Stomach smooth muscle (tissue), 2 donors: ENCODE results near the gene TFDP1.
"Not testable (repeated sequence)": the region's sequence is repeated elsewhere in the genome, so short reads cannot be mapped to it uniquely, and the experiment has no call there.

Experiments
- H3K27ac ChIP-seq: one replicate; pipeline ENCODE4 v1.7.0; 2013; ENCODE audit warnings: mild to moderate bottlenecking, low read length, inconsistent platforms
- H3K27me3 ChIP-seq, 2 donors: one replicate each; pipeline ENCODE4 v1.7.0; 2013; ENCODE audit warnings: low read length in 2 of 2; ENCODE audit not compliant: insufficient read depth in 2 of 2, control insufficient read depth in 1 of 2
- H3K36me3 ChIP-seq, 2 donors: one replicate each; pipeline ENCODE4 v1.7.0; 2013; ENCODE audit warnings: low read length in 2 of 2; ENCODE audit not compliant: control insufficient read depth in 2 of 2, insufficient read depth in 2 of 2
- H3K4me1 ChIP-seq: one replicate; pipeline ENCODE4 v1.7.0; 2013; ENCODE audit warnings: low read length; ENCODE audit not compliant: control insufficient read depth, insufficient read depth
- H3K4me3 ChIP-seq, 2 donors: one replicate each; pipeline ENCODE4 v1.7.0; 2013; ENCODE audit warnings: low read length in 2 of 2
- H3K9ac ChIP-seq, 2 donors: one replicate each; pipeline ENCODE4 v1.7.0; 2013; ENCODE audit warnings: low read length in 2 of 2, mild to moderate bottlenecking in 1 of 2
- H3K9me3 ChIP-seq, 2 donors: one replicate each; pipeline ENCODE4 v1.7.0; 2013; ENCODE audit warnings: low read length in 2 of 2; ENCODE audit not compliant: control insufficient read depth in 2 of 2
- donor health status: healthy.
- donor health status: Pancreatic carcinoma.

The TFDP1 gene

DNA sequence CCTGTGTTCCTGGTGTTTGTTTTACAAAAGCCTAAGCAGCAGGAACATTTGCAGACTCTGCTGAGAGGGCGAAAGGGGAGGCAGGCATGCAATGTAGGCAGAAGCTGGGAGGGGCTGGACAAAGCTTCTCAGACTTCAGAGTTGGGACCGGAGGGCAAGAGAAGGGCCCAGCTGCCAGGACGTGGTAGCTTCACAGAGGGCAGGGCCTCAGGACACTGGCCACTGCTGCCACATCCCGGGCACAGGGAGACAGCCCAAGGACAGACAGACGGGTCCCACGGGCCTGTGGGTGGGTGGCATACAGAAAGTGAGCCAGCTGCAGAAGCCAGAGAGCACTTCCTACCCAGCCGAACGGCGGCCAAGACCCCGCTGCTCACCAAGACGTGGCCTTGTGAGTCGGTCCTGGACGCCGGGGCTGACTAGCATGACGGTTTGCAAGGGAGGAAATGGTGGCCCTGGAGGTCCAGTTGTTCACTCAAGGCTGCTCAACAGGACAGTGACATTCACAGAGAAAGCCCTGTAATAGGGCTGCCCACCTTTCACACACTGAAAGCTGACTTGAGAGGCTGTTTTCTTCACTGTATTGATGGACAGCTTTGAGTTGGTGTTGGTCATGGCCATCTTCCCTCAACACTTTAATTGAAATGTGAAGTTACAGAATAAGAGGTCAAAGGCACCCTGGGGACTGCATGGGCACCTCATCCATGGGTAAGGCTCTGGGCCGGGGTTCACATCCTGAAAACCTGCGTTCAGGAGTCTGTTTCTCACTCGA, 23.7 kb upstream of the TFDP1 start:
- peaks cover 0 to 4% of the 10 kb centered on the region in 2 donors for H3K27me3 ChIP-seq
- H3K4me3 ChIP-seq, result no peak overlapping the region
- H3K27ac ChIP-seq, result no peak overlapping the region
- H3K9ac ChIP-seq, result no peak overlapping the region
- H3K36me3 ChIP-seq, result no peaks in the 10 kb centered on the region
- H3K9me3 ChIP-seq, result no peaks in the 10 kb centered on the region
- H3K4me1 ChIP-seq, result peaks cover 7% of the 10 kb centered on the region

DNA sequence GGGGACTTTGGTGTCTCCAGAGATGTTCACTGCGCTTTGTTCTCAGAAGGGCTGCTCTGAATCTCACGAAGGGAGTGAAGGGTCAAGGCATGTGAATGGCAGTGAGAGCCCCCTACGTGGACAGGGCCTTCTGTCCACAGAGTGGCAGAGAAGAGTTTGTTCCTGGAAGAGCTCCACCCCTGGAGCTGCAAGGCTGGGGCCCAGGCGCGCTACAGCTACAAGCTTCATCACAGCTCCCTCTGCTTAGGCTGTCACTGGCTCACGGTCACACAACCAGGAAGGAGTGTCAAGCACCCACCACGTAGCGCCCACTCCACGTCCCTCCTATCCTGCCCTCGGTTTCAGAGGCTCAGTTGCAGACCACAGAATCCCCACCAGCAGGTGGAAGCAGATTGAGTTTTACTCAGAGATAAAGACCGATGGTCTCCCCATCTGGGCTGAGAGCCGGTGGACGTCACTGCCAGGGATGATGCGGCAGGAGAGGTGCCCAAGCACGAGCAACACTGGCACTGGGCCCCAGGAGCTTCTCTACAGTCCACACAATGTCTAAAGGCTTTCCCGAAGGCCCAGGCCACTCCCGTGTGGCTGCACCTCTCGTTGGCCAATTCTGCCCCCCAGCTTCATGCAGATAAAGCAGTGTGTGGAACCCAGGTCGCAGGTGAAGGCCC, 23.0 kb upstream of the TFDP1 start:
- Histone ChIP-seq H3K4me1 (peaks cover 7% of the 10 kb centered on the region), H3K27ac (no peak overlapping the region), H3K4me3 (no peak overlapping the region), H3K36me3 (no peaks in the 10 kb centered on the region), H3K9me3 (no peaks in the 10 kb centered on the region), H3K9ac (no peak overlapping the region), H3K27me3 (peaks cover 0 to 4% of the 10 kb centered on the region in 2 donors)

DNA sequence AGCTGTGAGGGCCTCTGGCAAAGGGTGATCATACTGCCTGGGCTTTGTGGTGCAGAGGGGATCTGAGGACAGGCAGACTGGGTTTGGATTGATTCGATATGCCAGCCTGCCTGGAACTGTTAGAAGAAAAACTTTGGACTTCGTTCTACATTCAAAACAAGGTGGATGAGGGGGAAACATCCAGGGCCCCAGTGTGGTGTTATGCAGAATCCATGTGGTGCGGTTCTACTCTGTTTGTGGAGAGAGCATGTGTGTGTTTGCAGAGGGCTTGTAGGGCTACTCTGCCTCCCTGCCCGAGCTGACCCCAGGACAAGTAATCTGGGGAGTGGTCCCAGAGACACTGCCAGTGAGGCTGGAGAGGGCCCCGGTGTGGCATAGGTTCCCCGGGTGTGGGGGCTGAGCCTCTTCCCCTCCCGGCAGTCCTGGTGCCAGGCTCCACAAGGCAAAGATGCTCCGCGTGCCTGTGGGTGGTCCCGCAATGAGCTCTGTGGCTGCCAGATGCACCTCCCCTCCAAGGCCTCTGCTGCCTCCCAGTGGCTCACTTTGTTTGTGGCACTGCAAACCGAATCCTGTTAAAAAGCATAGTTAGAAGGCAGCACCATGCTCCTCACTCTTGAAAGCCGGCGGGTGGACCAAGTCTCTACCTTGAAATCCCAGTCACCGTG, 22.3 kb upstream of the TFDP1 start:
- Histone ChIP-seq H3K4me1 (peaks cover 7% of the 10 kb centered on the region), H3K27me3 (peaks cover 3 to 7% of the 10 kb centered on the region in 2 donors), H3K4me3 (no peak overlapping the region), H3K27ac (no peak overlapping the region), H3K9ac (no peak overlapping the region), H3K36me3 (no peaks in the 10 kb centered on the region), H3K9me3 (no peaks in the 10 kb centered on the region)

DNA sequence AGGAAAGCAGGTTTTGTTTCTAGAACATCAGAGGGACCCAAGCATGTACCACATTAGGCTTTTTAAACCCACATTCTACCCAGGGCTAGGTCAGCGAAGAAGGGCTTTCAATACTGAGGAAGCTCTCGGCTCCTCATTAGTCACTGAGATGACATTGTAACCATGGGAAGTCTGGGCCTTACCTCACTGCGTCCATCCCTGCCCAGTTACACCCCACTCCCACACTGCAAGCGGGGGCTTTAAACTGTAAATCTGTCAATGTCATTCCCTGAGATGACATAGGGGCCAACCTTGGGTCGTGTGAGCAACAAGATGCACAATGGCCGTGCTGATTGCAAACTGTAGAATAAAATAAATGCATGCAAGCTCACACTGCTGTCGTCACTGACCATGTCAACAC, 21.7 kb upstream of the TFDP1 start:
- Histone ChIP-seq H3K27ac (no peak overlapping the region), H3K4me1 (peaks cover 7% of the 10 kb centered on the region), H3K36me3 (no peaks in the 10 kb centered on the region), H3K27me3 (peaks cover 3 to 9% of the 10 kb centered on the region in 2 donors), H3K9me3 (no peaks in the 10 kb centered on the region), H3K4me3 (no peak overlapping the region), H3K9ac (peak overlapping the region in 1 of 2 donors; percentile 2)

DNA sequence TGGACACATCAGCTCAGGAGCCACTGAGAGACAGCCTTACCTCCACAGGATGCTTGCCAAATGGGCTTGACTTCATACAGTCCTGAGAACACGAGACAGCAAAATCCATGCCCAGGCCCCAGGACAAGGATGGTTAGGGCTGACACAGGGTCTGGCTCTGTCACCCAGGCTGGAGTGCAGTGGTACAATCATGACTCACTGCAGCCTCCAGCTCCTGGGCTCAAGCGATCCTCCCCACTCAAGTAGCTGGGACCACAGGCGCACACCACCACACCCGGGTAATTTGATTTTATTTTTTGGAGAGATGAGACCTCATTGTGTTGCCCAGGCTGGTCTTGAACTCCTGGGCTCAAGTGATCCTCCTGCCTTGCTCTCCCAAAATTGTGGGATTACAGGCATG, 21.0 kb upstream of the TFDP1 start:
- H3K9ac ChIP-seq, H3K4me3 ChIP-seq, H3K4me1 ChIP-seq, H3K9me3 ChIP-seq, H3K27ac ChIP-seq, H3K36me3 ChIP-seq: not testable (repeated sequence)
- H3K27me3 ChIP-seq, result peaks cover 3 to 12% of the 10 kb centered on the region in 2 donors

DNA sequence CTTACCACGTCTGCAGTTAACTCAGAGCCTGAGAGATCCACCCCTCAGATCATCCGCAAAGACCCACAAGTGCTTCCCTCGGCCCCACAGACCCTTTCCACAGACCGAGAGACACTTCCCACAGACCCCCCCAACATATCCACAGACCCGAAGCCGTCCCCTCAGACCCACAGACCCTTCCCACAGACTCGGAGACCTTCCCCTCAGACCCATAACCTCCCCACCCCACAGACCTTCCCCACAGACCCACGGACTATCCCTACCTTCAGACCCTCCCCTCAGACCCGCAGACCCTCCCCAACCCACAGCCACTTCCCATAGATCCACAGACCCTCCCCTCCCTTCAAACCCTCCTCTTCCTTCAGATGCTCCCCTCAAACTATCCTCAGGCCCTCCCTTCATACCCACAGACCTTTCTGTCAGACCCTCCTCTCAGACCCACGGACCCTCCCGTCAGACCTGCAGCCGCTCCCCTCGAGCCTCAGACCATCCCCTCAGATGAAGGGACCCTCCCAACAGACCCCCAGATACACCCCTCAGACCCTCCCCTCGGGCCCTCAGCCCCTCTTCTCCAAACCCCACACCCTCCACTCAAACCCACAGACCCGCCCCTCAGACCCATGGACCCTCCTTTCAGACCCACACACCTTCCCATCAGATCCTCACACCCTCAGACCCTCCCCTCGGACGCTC, 20.1 kb upstream of the TFDP1 start:
- Histone ChIP-seq H3K9me3 (no peaks in the 10 kb centered on the region), H3K36me3 (no peaks in the 10 kb centered on the region), H3K27me3 (peaks cover 9 to 12% of the 10 kb centered on the region in 2 donors), H3K4me3 (no peak overlapping the region), H3K4me1 (peaks cover 7% of the 10 kb centered on the region), H3K27ac (no peak overlapping the region), H3K9ac (no peak overlapping the region)

DNA sequence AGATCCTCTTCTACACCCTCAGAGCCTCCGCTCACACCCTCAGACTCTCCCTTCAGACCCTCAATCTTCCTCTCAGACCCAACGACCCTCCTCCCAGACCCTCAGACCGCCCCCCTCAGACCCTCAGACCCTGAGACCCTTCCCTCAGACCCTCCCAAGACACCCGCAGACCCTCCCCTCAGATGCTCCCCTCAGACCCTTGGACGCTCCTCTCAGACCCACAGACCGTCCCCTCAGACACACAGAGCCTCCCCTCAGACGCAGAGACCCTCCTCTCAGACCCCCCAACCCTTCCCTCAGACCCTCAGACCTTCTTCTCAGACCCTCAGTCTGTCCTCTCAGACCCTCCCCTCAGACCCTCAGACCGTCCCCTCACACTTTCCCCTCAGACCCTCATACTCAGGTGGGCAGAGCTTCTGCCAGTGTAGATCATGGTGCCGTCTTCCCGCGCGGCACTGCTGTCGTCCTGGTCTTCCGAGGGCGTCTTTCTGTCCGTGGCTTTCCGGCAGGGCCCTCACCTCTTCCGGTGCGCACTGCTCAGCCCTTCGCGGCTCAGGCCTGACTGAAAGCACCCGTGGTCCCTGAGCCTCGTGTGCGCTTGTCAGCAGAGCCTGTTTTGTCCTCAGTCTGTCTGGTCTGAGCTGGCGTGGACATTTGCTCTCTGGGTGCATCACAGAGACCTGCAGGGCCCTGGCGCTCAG, 18.9 kb upstream of the TFDP1 start:
- peaks cover 7% of the 10 kb centered on the region for H3K4me1 ChIP-seq
- H3K27ac ChIP-seq, result no peak overlapping the region
- no peaks in the 10 kb centered on the region for H3K9me3 ChIP-seq
- peaks cover 9 to 12% of the 10 kb centered on the region in 2 donors for H3K27me3 ChIP-seq
- no peak overlapping the region for H3K4me3 ChIP-seq
- no peak overlapping the region for H3K9ac ChIP-seq
- H3K36me3 ChIP-seq, result no peaks in the 10 kb centered on the region

DNA sequence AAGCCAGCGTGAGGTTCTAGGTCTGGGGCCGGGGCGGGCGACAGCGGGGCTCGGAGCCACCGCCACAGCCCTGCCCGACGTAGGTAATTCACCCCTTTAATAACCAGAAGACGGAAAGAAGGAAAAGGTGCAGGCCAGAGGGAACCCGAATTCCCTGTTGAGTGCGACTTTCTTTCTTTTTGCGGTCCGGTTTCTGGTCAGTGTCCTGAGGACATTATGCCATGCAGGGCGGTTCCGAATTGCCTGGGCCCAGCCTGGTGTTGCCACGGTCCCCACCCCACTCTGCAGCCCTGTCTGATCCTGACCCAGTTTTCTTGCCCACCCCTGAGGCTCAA, 18.4 kb upstream of the TFDP1 start:
- Histone ChIP-seq H3K9ac (no peak overlapping the region), H3K4me1 (peaks cover 7% of the 10 kb centered on the region), H3K27ac (no peak overlapping the region), H3K27me3 (peaks cover 9 to 12% of the 10 kb centered on the region in 2 donors), H3K36me3 (no peaks in the 10 kb centered on the region), H3K9me3 (no peaks in the 10 kb centered on the region), H3K4me3 (no peak overlapping the region)

DNA sequence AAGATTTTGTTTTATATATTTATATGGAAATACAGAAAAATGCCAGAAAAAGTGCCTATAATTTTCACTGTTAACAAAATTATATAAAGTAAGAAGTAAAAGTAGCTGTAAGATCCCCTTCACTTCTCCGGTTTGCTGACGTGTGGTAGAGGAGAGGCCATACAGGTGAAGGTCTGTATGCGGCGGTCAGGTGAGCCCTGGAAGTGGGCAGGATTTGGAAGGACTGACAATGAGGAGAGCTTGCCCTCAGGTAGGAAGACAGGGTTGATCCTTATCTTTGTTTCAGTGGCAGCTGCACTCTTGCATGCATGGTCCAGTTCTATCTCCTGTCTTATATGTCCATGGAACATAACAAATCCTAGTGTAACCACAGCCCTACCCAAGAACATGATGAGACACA, 16.9 kb upstream of the TFDP1 start:
- peaks cover 2% of the 10 kb centered on the region for H3K4me1 ChIP-seq
- H3K9ac ChIP-seq, result no peak overlapping the region
- no peaks in the 10 kb centered on the region for H3K9me3 ChIP-seq
- peaks cover 9 to 10% of the 10 kb centered on the region in 2 donors for H3K27me3 ChIP-seq
- no peak overlapping the region for H3K27ac ChIP-seq
- H3K4me3 ChIP-seq, result no peak overlapping the region
- H3K36me3 ChIP-seq, result no peaks in the 10 kb centered on the region

DNA sequence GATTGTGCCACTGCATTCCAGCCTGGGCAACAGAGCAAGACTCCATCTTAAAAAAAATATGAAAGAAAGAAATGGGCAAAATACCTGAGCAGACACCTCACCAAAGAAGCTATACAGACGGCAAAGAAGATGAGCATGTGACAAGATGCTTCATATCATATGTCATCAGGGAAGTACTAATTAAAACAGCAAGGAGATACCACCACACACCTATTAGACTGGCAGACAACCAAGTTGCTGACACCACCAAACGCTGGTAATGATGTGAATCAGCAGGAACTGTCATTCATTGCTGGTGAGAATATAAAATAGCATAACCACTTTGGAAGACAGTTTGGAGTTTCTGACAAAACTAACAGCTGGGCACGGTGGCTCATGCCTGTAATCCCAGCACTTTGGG, 11.5 kb upstream of the TFDP1 start:
- no peak overlapping the region for H3K4me3 ChIP-seq
- H3K27ac ChIP-seq, result no peak overlapping the region
- no peaks in the 10 kb centered on the region for H3K36me3 ChIP-seq
- no peaks in the 10 kb centered on the region for H3K4me1 ChIP-seq
- H3K9me3 ChIP-seq, result peaks cover 0 to 9% of the 10 kb centered on the region in 2 donors
- peaks cover 2 to 5% of the 10 kb centered on the region in 2 donors for H3K27me3 ChIP-seq
- H3K9ac ChIP-seq, result no peak overlapping the region
